HCT116 (cell line): ENCODE measurements around the gene MEGF8.
A peak's percentile ranks its signal among the peaks of the same experiment; 100 is the strongest.

Source experiments
- POLR2A ChIP-seq: IDR thresholded peaks from 2 replicates; pipeline ENCODE4 v1.7.0; 2011; ENCODE audit warnings: borderline replicate concordance; ENCODE audit not compliant: insufficient read depth, insufficient read length; ENCODE audit errors: extremely low read depth
- POLR2AphosphoS5 ChIP-seq: IDR thresholded peaks from 2 replicates; pipeline ENCODE4 v1.6.1; 2011; ENCODE audit warnings: mild to moderate bottlenecking, low read depth, low read length, moderate library complexity
- SP1 ChIP-seq: IDR thresholded peaks from 2 replicates; pipeline ENCODE4 v1.6.1; 2012; ENCODE audit warnings: low read depth
- YY1 ChIP-seq: IDR thresholded peaks from 2 replicates; pipeline ENCODE4 v1.6.1; 2011; ENCODE audit warnings: low read length, low read depth, moderate library complexity, mild to moderate bottlenecking; ENCODE audit not compliant: insufficient replicate concordance; ENCODE audit errors: extremely low read depth
- TF ChIP-seq, protein P1 (sequence below), 3 experiments: fragments of 200-600 bp in 1 of 3; sonication (generic) in 1 of 3; IDR thresholded peaks in 2 of 3; conservative IDR thresholded peaks in 1 of 3; 2 replicates each; pipeline ENCODE4 v1.5.1; 2012 to 2017; ENCODE audit warnings: low read depth in 2 of 3, low read length in 2 of 3, antibody characterized with exemption in 1 of 3, borderline replicate concordance in 1 of 3, control low read depth in 1 of 3, mild to moderate bottlenecking in 1 of 3, mixed read lengths in 1 of 3, mixed run types in 1 of 3, moderate library complexity in 1 of 3; ENCODE audit not compliant: insufficient read depth in 1 of 3

DNA sequence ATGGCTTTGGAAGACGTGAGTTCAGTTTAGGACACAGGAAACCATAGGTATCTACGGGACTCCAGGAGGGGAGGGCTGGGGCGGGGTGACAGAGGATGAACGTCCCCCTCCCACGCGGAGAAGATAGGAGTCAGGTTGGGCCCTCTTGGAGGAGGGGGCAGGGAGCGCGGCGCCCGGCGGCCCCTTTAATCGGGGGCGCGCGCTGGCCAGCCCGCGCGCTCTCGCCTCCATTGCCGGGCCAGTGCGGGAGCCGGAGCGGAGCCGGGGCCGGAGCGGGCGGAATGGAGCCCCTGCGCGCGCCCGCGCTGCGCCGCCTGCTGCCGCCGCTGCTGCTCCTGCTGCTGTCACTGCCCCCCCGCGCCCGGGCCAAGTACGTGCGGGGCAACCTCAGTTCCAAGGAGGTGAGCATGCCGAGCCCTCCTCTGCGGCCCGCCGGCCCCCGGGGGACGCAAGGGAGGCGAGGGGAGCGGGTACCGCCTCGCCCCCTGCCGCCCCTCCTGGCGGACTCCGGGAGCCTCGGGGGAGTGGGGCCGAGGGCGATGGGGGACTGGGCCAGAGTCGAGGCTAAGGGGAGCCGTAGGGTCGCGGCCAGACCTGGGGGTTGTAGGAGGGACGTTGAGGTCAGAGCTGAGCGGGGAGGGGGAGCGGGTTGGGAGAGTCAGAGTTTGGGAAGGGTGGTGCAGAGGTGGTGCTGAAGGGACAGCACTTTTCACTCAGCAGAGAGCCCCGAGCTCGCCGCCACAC lies 12.2 kb upstream of the MEGF8 start, which contains the start of gene TMEM145:
- TF ChIP-seq YY1 (no peak), SP1 (no peak), POLR2A (no peak), POLR2AphosphoS5 (no peak)
- TF ChIP-seq, protein P1, sequence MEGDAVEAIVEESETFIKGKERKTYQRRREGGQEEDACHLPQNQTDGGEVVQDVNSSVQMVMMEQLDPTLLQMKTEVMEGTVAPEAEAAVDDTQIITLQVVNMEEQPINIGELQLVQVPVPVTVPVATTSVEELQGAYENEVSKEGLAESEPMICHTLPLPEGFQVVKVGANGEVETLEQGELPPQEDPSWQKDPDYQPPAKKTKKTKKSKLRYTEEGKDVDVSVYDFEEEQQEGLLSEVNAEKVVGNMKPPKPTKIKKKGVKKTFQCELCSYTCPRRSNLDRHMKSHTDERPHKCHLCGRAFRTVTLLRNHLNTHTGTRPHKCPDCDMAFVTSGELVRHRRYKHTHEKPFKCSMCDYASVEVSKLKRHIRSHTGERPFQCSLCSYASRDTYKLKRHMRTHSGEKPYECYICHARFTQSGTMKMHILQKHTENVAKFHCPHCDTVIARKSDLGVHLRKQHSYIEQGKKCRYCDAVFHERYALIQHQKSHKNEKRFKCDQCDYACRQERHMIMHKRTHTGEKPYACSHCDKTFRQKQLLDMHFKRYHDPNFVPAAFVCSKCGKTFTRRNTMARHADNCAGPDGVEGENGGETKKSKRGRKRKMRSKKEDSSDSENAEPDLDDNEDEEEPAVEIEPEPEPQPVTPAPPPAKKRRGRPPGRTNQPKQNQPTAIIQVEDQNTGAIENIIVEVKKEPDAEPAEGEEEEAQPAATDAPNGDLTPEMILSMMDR (IDR thresholded peaks at IDR 0.05 in 2 of 3, conservative IDR thresholded peaks at IDR 0.05 in 1 of 3; ENCODE audit: borderline replicate concordance in 1 of 3, insufficient read depth in 1 of 3, low read depth in 2 of 3, low read length in 2 of 3) = peak in 1 of 3 experiments; percentile 14; a peak in 1 of 6 replicates
